Naive B cell (primary cell): Measurements from ENCODE around the gene RPS2. TPM values are rescaled to one million over a fixed set of nuclear protein-coding genes. Genes with fewer than 3 reads are reported as not detected.
A peak's percentile ranks its signal among the peaks of the same experiment; 100 is the strongest.
"Not testable (repeated sequence)": the region's sequence is repeated elsewhere in the genome, so short reads cannot be mapped to it uniquely, and the experiment has no call there.

Source experiments
- ATAC-seq, 2 donors: fragments of 150-1000 bp; cut with Tn5 transposase; 2 replicates each; pipeline ENCODE4 v1.10.0; 2021; ENCODE audit warnings: low read depth in 2 of 2, mild to moderate bottlenecking in 2 of 2, moderate library complexity in 2 of 2
- DNase-seq: peaks from one replicate; pipeline ENCODE4 v3.0.0; 2022
- H3K27ac Mint-ChIP-seq, 6 donors: one replicate each; pipeline ENCODE4 v1.8.0; 2020 to 2022; ENCODE audit warnings: mild to moderate bottlenecking in 6 of 6, mixed read lengths in 6 of 6, moderate library complexity in 5 of 6, inconsistent platforms in 2 of 6
- H3K27me3 Mint-ChIP-seq, 3 donors: one replicate each; pipeline ENCODE4 v1.8.0; 2021 to 2022; ENCODE audit warnings: mixed read lengths in 3 of 3, mild to moderate bottlenecking in 1 of 3
- H3K36me3 Mint-ChIP-seq, 2 donors: one replicate each; pipeline ENCODE4 v1.8.0; 2020 to 2022; ENCODE audit warnings: mixed read lengths in 2 of 2, inconsistent platforms in 1 of 2, mild to moderate bottlenecking in 1 of 2
- H3K4me1 Mint-ChIP-seq, 3 donors: one replicate each; pipeline ENCODE4 v1.8.0; 2020 to 2022; ENCODE audit warnings: mixed read lengths in 3 of 3, inconsistent platforms in 1 of 3, mild to moderate bottlenecking in 1 of 3, moderate library complexity in 1 of 3
- H3K4me3 Mint-ChIP-seq, 8 donors: one replicate each; pipeline ENCODE4 v1.8.0; 2020 to 2022; ENCODE audit warnings: mild to moderate bottlenecking in 8 of 8, mixed read lengths in 8 of 8, moderate library complexity in 8 of 8, inconsistent platforms in 2 of 8
- H3K9me3 Mint-ChIP-seq, 7 donors: one replicate each; pipeline ENCODE4 v1.8.0; 2020 to 2022; ENCODE audit warnings: mixed read lengths in 7 of 7, mild to moderate bottlenecking in 5 of 7, inconsistent platforms in 2 of 7, moderate library complexity in 1 of 7
- polyA plus RNA-seq, 6 donors: library from polyadenylated mRNA; unstranded; fragments of 300-500 nt; fragmentation: Illumina TruSeq; gene quantifications; one replicate each; pipeline ENCODE4 v1.2.3, GENCODE V29; 2021; ENCODE audit warnings: low read depth in 6 of 6

Gene RPS2
- polyA plus RNA-seq, result 1,000 to 10,000 TPM; 5,355 to 7,267 (median 6,090) TPM

GRCh38 chr16:1964506-1965395 is at the start of gene RPS2:
Gene RPS2 (minus strand): TSS chr16:1964826. CDS start chr16:1964625, 201 bp downstream.
- Mint-ChIP-seq H3K27me3 (no peaks in the 10 kb centered on the region), H3K4me3 (peak within 1 kb of the TSS; percentile 92 to 96 (median 95)), H3K27ac (peak within 1 kb of the TSS; percentile 97 to 99 (median 98)), H3K36me3 (peaks cover 5 to 8% of the 10 kb centered on the region in 2 donors), H3K9me3 (peaks cover 0 to 2% (median 0%) of the 10 kb centered on the region in 7 donors), H3K4me1 (peaks cover 25 to 46% (median 45%) of the 10 kb centered on the region in 3 donors)
- peak; percentile 98 for DNase-seq
- ATAC-seq, result peak; percentile 94

GRCh38 chr16:2013527-2013926 is 48.9 kb upstream of the RPS2 start:
- H3K27ac Mint-ChIP-seq, result peak overlapping the region in 1 of 6 donors; percentile 83
- H3K9me3 Mint-ChIP-seq, result no peaks in the 10 kb centered on the region
- H3K4me3 Mint-ChIP-seq, result peak overlapping the region in 2 of 8 donors; percentile 33 to 57
- H3K36me3 Mint-ChIP-seq, result no peaks in the 10 kb centered on the region
- peaks cover 0 to 14% (median 9%) of the 10 kb centered on the region in 3 donors for H3K27me3 Mint-ChIP-seq
- DNase-seq, result no peak
- H3K4me1 Mint-ChIP-seq, result peaks cover 8 to 11% (median 11%) of the 10 kb centered on the region in 3 donors
- ATAC-seq, result no peak

GRCh38 chr16:2011726-2012125 is 47.1 kb upstream of the RPS2 start:
- H3K27me3 Mint-ChIP-seq, H3K36me3 Mint-ChIP-seq, ATAC-seq, DNase-seq, H3K9me3 Mint-ChIP-seq: not testable (repeated sequence)
- Mint-ChIP-seq H3K4me3 (peak overlapping the region in 2 of 8 donors; percentile 9 to 41), H3K27ac (peak overlapping the region in 1 of 6 donors; percentile 51), H3K4me1 (peaks cover 24 to 29% (median 27%) of the 10 kb centered on the region in 3 donors)

- Mint-ChIP-seq H3K4me3 (peak within 1 kb of the TSS; percentile 81 to 97 (median 93)), H3K36me3 (no peaks in the 10 kb centered on the region), H3K4me1 (peaks cover 38 to 47% (median 38%) of the 10 kb centered on the region in 3 donors), H3K27me3 (no peaks in the 10 kb centered on the region), H3K9me3 (no peaks in the 10 kb centered on the region), H3K27ac (peak within 1 kb of the TSS; percentile 90 to 98 (median 97))
- peak; percentile 80 for DNase-seq
- peak; percentile 96 to 97 for ATAC-seq
These were observed 45.3 kb upstream of the RPS2 start, which contains the start of gene ZNF598 for GRCh38 chr16:2009791-2010510. Gene ZNF598 (minus strand): TSS chr16:2009821.

- Mint-ChIP-seq H3K9me3 (no peaks in the 10 kb centered on the region), H3K4me1 (peaks cover 38 to 54% (median 38%) of the 10 kb centered on the region in 3 donors), H3K4me3 (peak overlapping the region; percentile 65 to 93 (median 82)), H3K36me3 (no peaks in the 10 kb centered on the region), H3K27ac (peak overlapping the region in 4 of 6 donors; percentile 17 to 90 (median 43)), H3K27me3 (no peaks in the 10 kb centered on the region)
- ATAC-seq, result peak; percentile 47 to 50
- DNase-seq, result no peak
These were observed 44.6 kb upstream of the RPS2 start for GRCh38 chr16:2009164-2009711.

- no peak for DNase-seq
- H3K4me1 Mint-ChIP-seq, result peaks cover 38 to 58% (median 38%) of the 10 kb centered on the region in 3 donors
These were observed 44.1 kb upstream of the RPS2 start for GRCh38 chr16:2008631-2009163.

GRCh38 chr16:2008009-2008526 is 43.4 kb upstream of the RPS2 start:
- Mint-ChIP-seq H3K4me3 (peak overlapping the region; percentile 72 to 93 (median 82)), H3K4me1 (peaks cover 38 to 58% (median 38%) of the 10 kb centered on the region in 3 donors), H3K27me3 (no peaks in the 10 kb centered on the region), H3K27ac (peak overlapping the region in 4 of 6 donors; percentile 5 to 60 (median 10)), H3K36me3 (no peaks in the 10 kb centered on the region), H3K9me3 (no peaks in the 10 kb centered on the region)
- ATAC-seq (no peak), DNase-seq (no peak)

More at GRCh38 chr16:2008631-2009163, 44.1 kb upstream of the RPS2 start:
- H3K27me3 Mint-ChIP-seq, result no peaks in the 10 kb centered on the region
- H3K27ac Mint-ChIP-seq, result peak overlapping the region; percentile 10 to 60 (median 34)
- ATAC-seq, result no peak
- H3K9me3 Mint-ChIP-seq, result no peaks in the 10 kb centered on the region
- H3K4me3 Mint-ChIP-seq, result peak overlapping the region; percentile 65 to 93 (median 82)
- H3K36me3 Mint-ChIP-seq, result no peaks in the 10 kb centered on the region

- Mint-ChIP-seq H3K27ac (peak overlapping the region in 1 of 6 donors; percentile 60), H3K36me3 (no peaks in the 10 kb centered on the region), H3K9me3 (no peaks in the 10 kb centered on the region), H3K27me3 (no peaks in the 10 kb centered on the region), H3K4me3 (peak overlapping the region; percentile 72 to 89 (median 79)), H3K4me1 (peaks cover 38 to 58% (median 38%) of the 10 kb centered on the region in 3 donors)
- DNase-seq (no peak), ATAC-seq (no peak)
These were observed 42.6 kb upstream of the RPS2 start for GRCh38 chr16:2007081-2007836.

GRCh38 chr16:2006317-2006716 is 41.7 kb upstream of the RPS2 start:
- H3K27ac Mint-ChIP-seq, result peak overlapping the region in 2 of 6 donors; percentile 71 to 81
- H3K36me3 Mint-ChIP-seq, result no peaks in the 10 kb centered on the region
- H3K27me3 Mint-ChIP-seq, result no peaks in the 10 kb centered on the region
- no peak for DNase-seq
- peaks cover 38 to 58% (median 38%) of the 10 kb centered on the region in 3 donors for H3K4me1 Mint-ChIP-seq
- ATAC-seq, result no peak
- H3K4me3 Mint-ChIP-seq, result peak overlapping the region in 5 of 8 donors; percentile 22 to 74 (median 51)
- H3K9me3 Mint-ChIP-seq, result no peaks in the 10 kb centered on the region

GRCh38 chr16:2005646-2006045 is 41.0 kb upstream of the RPS2 start:
- H3K9me3 Mint-ChIP-seq, result no peaks in the 10 kb centered on the region
- peak overlapping the region in 1 of 6 donors; percentile 29 for H3K27ac Mint-ChIP-seq
- no peaks in the 10 kb centered on the region for H3K36me3 Mint-ChIP-seq
- peak overlapping the region in 3 of 8 donors; percentile 42 to 74 (median 50) for H3K4me3 Mint-ChIP-seq
- H3K27me3 Mint-ChIP-seq, result no peaks in the 10 kb centered on the region
- ATAC-seq (no peak), DNase-seq (no peak)
- peaks cover 38 to 58% (median 38%) of the 10 kb centered on the region in 3 donors for H3K4me1 Mint-ChIP-seq

- ATAC-seq, result no peak
- peaks cover 33 to 53% (median 34%) of the 10 kb centered on the region in 3 donors for H3K4me1 Mint-ChIP-seq
- H3K27ac Mint-ChIP-seq, result peak overlapping the region in 1 of 6 donors; percentile 38
- no peaks in the 10 kb centered on the region for H3K27me3 Mint-ChIP-seq
- no peaks in the 10 kb centered on the region for H3K9me3 Mint-ChIP-seq
- H3K4me3 Mint-ChIP-seq, result peak overlapping the region in 1 of 8 donors; percentile 74
- no peak for DNase-seq
- no peaks in the 10 kb centered on the region for H3K36me3 Mint-ChIP-seq
These were observed 40.3 kb upstream of the RPS2 start for GRCh38 chr16:2004795-2005517.
